ENCODE results near the gene RPL32.
A peak's percentile ranks its signal among the peaks of the same experiment; 100 is the strongest.

DNA sequence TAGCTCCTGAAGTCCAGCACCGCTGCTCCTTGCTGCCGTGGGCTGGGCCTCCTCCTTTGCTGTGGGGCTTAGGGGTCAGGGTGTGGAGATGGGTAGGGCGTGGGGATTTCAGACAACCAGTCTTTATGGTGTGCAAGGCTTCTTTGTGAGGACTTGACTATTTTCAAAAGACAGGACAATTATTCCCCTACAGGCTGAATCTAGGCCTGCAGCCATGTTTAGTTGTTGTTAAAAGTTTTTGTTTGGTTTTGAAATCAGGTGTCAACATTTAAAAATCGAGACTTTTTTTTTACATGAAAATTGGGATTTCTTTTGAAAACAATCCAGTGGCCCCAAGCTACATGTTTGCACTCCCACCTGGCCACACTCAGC lies 10.6 kb downstream of the RPL32 start:
- TF ChIP-seq, protein P1, sequence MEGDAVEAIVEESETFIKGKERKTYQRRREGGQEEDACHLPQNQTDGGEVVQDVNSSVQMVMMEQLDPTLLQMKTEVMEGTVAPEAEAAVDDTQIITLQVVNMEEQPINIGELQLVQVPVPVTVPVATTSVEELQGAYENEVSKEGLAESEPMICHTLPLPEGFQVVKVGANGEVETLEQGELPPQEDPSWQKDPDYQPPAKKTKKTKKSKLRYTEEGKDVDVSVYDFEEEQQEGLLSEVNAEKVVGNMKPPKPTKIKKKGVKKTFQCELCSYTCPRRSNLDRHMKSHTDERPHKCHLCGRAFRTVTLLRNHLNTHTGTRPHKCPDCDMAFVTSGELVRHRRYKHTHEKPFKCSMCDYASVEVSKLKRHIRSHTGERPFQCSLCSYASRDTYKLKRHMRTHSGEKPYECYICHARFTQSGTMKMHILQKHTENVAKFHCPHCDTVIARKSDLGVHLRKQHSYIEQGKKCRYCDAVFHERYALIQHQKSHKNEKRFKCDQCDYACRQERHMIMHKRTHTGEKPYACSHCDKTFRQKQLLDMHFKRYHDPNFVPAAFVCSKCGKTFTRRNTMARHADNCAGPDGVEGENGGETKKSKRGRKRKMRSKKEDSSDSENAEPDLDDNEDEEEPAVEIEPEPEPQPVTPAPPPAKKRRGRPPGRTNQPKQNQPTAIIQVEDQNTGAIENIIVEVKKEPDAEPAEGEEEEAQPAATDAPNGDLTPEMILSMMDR (conservative IDR thresholded peaks at IDR 0.05 in 1 of 2, IDR thresholded peaks at IDR 0.05 in 1 of 2; ENCODE audit: low read depth in 1 of 2, low read length in 2 of 2) = peak in 1 of 2 donors; percentile 20
- no peak for TF ChIP-seq EZH2 (IDR thresholded peaks at IDR 0.05; ENCODE audit: low read length, missing control alignments)

Measured in fibroblast of lung (primary cell).